GM21825 (cell line): ENCODE results near the gene AMIGO1.

ENCODE experiments used
- ATAC-seq: cut with Tn5 transposase; IDR thresholded peaks from one replicate; pipeline ENCODE4 v1.9.1; 2021; ENCODE audit warnings: mild to moderate bottlenecking, moderate library complexity; ENCODE audit not compliant: unreplicated experiment

Gene AMIGO1

GRCh38 chr1:109457819-109458218 lies 51.7 kb downstream of the AMIGO1 start:
- no peak for ATAC-seq

- no peak for ATAC-seq
These were observed 54.9 kb downstream of the AMIGO1 start for GRCh38 chr1:109454497-109455133.
